ENCODE data around the gene ANXA2R.

The ANXA2R gene

DNA sequence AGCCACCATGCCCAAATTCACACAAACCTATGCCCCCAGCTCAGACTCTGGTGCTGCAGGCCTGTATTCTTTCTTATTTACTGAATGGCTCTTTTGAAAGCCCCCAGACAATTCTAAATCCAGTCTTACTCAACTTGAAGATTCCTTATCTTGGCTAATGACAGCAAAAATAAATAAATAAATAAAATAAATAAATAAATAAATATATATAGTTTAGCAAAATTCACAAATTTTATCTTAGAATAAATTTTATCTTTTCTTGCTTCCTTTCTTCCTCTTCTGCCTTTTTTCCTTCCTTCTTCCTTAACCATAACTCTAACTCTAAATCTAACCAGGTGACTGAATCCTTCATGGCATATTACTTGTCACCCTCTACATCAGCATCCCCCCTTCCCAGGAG lies 25.6 kb downstream of the ANXA2R start (continued):
- TF ChIP-seq, protein P1, sequence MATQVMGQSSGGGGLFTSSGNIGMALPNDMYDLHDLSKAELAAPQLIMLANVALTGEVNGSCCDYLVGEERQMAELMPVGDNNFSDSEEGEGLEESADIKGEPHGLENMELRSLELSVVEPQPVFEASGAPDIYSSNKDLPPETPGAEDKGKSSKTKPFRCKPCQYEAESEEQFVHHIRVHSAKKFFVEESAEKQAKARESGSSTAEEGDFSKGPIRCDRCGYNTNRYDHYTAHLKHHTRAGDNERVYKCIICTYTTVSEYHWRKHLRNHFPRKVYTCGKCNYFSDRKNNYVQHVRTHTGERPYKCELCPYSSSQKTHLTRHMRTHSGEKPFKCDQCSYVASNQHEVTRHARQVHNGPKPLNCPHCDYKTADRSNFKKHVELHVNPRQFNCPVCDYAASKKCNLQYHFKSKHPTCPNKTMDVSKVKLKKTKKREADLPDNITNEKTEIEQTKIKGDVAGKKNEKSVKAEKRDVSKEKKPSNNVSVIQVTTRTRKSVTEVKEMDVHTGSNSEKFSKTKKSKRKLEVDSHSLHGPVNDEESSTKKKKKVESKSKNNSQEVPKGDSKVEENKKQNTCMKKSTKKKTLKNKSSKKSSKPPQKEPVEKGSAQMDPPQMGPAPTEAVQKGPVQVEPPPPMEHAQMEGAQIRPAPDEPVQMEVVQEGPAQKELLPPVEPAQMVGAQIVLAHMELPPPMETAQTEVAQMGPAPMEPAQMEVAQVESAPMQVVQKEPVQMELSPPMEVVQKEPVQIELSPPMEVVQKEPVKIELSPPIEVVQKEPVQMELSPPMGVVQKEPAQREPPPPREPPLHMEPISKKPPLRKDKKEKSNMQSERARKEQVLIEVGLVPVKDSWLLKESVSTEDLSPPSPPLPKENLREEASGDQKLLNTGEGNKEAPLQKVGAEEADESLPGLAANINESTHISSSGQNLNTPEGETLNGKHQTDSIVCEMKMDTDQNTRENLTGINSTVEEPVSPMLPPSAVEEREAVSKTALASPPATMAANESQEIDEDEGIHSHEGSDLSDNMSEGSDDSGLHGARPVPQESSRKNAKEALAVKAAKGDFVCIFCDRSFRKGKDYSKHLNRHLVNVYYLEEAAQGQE (tag by site-specific recombination; IDR thresholded peaks at IDR 0.05) = peak; percentile 89
- TF ChIP-seq ZNF266 (tag by site-specific recombination; IDR thresholded peaks at IDR 0.05; ENCODE audit: low read depth) (peak; percentile 96), GLI2 (tag by site-specific recombination; IDR thresholded peaks at IDR 0.05; ENCODE audit: borderline replicate concordance, low read depth) (peak; percentile 44; the same call in 1 of the 2 replicates), ZNF660 (tag by site-specific recombination; IDR thresholded peaks at IDR 0.05) (no peak), ZNF433 (tag by site-specific recombination; IDR thresholded peaks at IDR 0.05; ENCODE audit: low read depth) (peak; percentile 97), GLI4 (tag by site-specific recombination; IDR thresholded peaks at IDR 0.05) (no peak), ZNF426 (tag by site-specific recombination; IDR thresholded peaks at IDR 0.05) (peak; percentile 98), ZNF510 (tag by site-specific recombination; IDR thresholded peaks at IDR 0.05; ENCODE audit: insufficient replicate concordance) (peak; percentile 96), KLF7 (tag by site-specific recombination; IDR thresholded peaks at IDR 0.05; ENCODE audit: borderline replicate concordance) (0 out of 2 replicates have a peak, but pooled peaks have one; percentile 33), ZNF223 (tag by site-specific recombination; IDR thresholded peaks at IDR 0.05) (peak; percentile 42; the same call in 1 of the 2 replicates), ZNF140 (tag by site-specific recombination; IDR thresholded peaks at IDR 0.05) (peak; percentile 93; the same call in 1 of the 2 replicates), ZNF629 (tag by site-specific recombination; IDR thresholded peaks at IDR 0.05) (peak; percentile 78), ZNF157 (tag by site-specific recombination; IDR thresholded peaks at IDR 0.05) (0 out of 2 replicates have a peak, but pooled peaks have one; percentile 24), ZNF555 (tag by site-specific recombination; conservative IDR thresholded peaks at IDR 0.05) (peak; percentile 99), ZBTB8A (tag by site-specific recombination; IDR thresholded peaks at IDR 0.05) (peak; percentile 91)
- TF ChIP-seq, protein P2, sequence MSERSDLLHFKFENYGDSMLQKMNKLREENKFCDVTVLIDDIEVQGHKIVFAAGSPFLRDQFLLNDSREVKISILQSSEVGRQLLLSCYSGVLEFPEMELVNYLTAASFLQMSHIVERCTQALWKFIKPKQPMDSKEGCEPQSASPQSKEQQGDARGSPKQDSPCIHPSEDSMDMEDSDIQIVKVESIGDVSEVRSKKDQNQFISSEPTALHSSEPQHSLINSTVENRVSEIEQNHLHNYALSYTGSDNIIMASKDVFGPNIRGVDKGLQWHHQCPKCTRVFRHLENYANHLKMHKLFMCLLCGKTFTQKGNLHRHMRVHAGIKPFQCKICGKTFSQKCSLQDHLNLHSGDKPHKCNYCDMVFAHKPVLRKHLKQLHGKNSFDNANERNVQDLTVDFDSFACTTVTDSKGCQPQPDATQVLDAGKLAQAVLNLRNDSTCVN (tag by site-specific recombination; optimal IDR thresholded peaks at IDR 0.05) = no peak
- TF ChIP-seq, protein P3, sequence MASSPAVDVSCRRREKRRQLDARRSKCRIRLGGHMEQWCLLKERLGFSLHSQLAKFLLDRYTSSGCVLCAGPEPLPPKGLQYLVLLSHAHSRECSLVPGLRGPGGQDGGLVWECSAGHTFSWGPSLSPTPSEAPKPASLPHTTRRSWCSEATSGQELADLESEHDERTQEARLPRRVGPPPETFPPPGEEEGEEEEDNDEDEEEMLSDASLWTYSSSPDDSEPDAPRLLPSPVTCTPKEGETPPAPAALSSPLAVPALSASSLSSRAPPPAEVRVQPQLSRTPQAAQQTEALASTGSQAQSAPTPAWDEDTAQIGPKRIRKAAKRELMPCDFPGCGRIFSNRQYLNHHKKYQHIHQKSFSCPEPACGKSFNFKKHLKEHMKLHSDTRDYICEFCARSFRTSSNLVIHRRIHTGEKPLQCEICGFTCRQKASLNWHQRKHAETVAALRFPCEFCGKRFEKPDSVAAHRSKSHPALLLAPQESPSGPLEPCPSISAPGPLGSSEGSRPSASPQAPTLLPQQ (tag by site-specific recombination; IDR thresholded peaks at IDR 0.05) = peak; percentile 40; the same call in 1 of the 2 replicates
- TF ChIP-seq, protein P4, sequence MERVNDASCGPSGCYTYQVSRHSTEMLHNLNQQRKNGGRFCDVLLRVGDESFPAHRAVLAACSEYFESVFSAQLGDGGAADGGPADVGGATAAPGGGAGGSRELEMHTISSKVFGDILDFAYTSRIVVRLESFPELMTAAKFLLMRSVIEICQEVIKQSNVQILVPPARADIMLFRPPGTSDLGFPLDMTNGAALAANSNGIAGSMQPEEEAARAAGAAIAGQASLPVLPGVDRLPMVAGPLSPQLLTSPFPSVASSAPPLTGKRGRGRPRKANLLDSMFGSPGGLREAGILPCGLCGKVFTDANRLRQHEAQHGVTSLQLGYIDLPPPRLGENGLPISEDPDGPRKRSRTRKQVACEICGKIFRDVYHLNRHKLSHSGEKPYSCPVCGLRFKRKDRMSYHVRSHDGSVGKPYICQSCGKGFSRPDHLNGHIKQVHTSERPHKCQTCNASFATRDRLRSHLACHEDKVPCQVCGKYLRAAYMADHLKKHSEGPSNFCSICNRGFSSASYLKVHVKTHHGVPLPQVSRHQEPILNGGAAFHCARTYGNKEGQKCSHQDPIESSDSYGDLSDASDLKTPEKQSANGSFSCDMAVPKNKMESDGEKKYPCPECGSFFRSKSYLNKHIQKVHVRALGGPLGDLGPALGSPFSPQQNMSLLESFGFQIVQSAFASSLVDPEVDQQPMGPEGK (tag by site-specific recombination; IDR thresholded peaks at IDR 0.05) = no peak
- TF ChIP-seq, protein P5, sequence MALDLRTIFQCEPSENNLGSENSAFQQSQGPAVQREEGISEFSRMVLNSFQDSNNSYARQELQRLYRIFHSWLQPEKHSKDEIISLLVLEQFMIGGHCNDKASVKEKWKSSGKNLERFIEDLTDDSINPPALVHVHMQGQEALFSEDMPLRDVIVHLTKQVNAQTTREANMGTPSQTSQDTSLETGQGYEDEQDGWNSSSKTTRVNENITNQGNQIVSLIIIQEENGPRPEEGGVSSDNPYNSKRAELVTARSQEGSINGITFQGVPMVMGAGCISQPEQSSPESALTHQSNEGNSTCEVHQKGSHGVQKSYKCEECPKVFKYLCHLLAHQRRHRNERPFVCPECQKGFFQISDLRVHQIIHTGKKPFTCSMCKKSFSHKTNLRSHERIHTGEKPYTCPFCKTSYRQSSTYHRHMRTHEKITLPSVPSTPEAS (tag by site-specific recombination; IDR thresholded peaks at IDR 0.05) = 0 out of 2 replicates have a peak, but pooled peaks have one; percentile 22

All from HEK293 (cell line).